HCT116 (cell line): Measurements from ENCODE around the gene NEDD4L. TPM values are rescaled to one million over a fixed set of nuclear protein-coding genes. Genes with fewer than 3 reads are reported as not detected.

Source experiments
- ATAC-seq: fragments of 200-7000 bp; cut with Tn5 transposase; 2 replicates; pipeline ENCODE4 v1.9.1; 2020; ENCODE audit warnings: mild to moderate bottlenecking, moderate library complexity
- BruUV-seq: library from RNA; stranded (reverse); fragments of 400-500 nt; replicated peaks from 2 replicates; lab custom pipeline; 2021; lab: Mats Ljungman, UMichigan
- CTCF ChIA-PET: fragments of 300-600 bp; sonication (Branson Sonifier 250); formaldehyde crosslinking; loops from one replicate; lab custom pipeline; 2021; ENCODE audit warnings: antibody characterized with exemption; lab: Charles Lee
- POLR2A ChIA-PET: fragments of 300-600, 350-600 bp; sonication (Branson Sonifier 250); formaldehyde crosslinking; loops from one replicate; lab custom pipeline; 2021; ENCODE audit warnings: antibody characterized with exemption; lab: Charles Lee
- RAD21 ChIA-PET, 2 experiments: fragments of 300-600 bp; sonication (Branson Sonifier 250); formaldehyde crosslinking; loops; one replicate each; lab custom pipeline; 2023; ENCODE audit warnings: low total read pairs in 2 of 2; ENCODE audit not compliant: uncharacterized antibody in 2 of 2, unreplicated experiment in 2 of 2, low non-redundant PET in 1 of 2; lab: Charles Lee
- DNase-seq: peaks from one replicate; pipeline ENCODE4 v3.0.0-alpha.2; 2010; ENCODE audit warnings: low read depth, low spot score
- H2AFZ ChIP-seq: fragments of 200-600 bp; shearing (Covaris generic), sonication (generic); 2 replicates; pipeline ENCODE4 v1.6.1; 2017; ENCODE audit warnings: low read depth, mixed run types, mixed read lengths, antibody characterized with exemption, low read length; ENCODE audit not compliant: poor library complexity, severe bottlenecking
- H3K27ac ChIP-seq: 2 replicates; pipeline ENCODE4 v1.5.1; 2012; ENCODE audit warnings: low read depth, low read length
- H3K27me3 ChIP-seq: fragments of 200-600 bp; sonication (generic); 2 replicates; pipeline ENCODE4 v1.6.1; 2016; ENCODE audit warnings: mixed run types, low read length, mixed read lengths; ENCODE audit not compliant: insufficient read depth
- H3K36me3 ChIP-seq, 2 experiments: fragments of 200-500 bp in 1 of 2; fragments of 200-600 bp in 1 of 2; sonication (Bioruptor generic) in 1 of 2; sonication (generic) in 1 of 2; 2 replicates each; pipeline versions ENCODE4 v1.5.1 to v1.6.1; 2014 to 2016; ENCODE audit warnings: low read length in 2 of 2, inconsistent platforms in 1 of 2, mixed read lengths in 1 of 2, mixed run types in 1 of 2; ENCODE audit not compliant: insufficient read depth in 2 of 2, control insufficient read depth in 1 of 2
- H3K4me1 ChIP-seq, 2 experiments: fragments of 200-600 bp in 1 of 2; sonication (generic) in 1 of 2; 2 replicates each; pipeline versions ENCODE4 v1.5.1 to v1.6.1; 2012 to 2017; ENCODE audit warnings: low read length in 2 of 2, inconsistent platforms in 1 of 2, mild to moderate bottlenecking in 1 of 2, mixed read lengths in 1 of 2, mixed run types in 1 of 2, moderate library complexity in 1 of 2; ENCODE audit not compliant: insufficient read depth in 2 of 2, control insufficient read depth in 1 of 2
- H3K4me2 ChIP-seq: fragments of 200-600 bp; sonication (generic); 2 replicates; pipeline ENCODE4 v1.6.1; 2017; ENCODE audit warnings: mixed run types, low read length, mixed read lengths
- H3K4me3 ChIP-seq, 2 experiments: fragments of 200-600 bp in 1 of 2; sonication (generic) in 1 of 2; replicated peaks in 1 of 2; 2 replicates each; pipeline ENCODE4 v1.5.1; 2011 to 2016; ENCODE audit warnings: low read length in 2 of 2, control low read depth in 1 of 2, low read depth in 1 of 2, mild to moderate bottlenecking in 1 of 2, mixed read lengths in 1 of 2, mixed run types in 1 of 2
- H3K79me2 ChIP-seq: fragments of 200-600 bp; sonication (generic); 2 replicates; pipeline ENCODE4 v1.6.1; 2017; ENCODE audit warnings: mild to moderate bottlenecking, mixed run types, low read length, moderate library complexity, mixed read lengths; ENCODE audit not compliant: insufficient read depth
- H3K9ac ChIP-seq: fragments of 200-600 bp; sonication (generic); 2 replicates; pipeline ENCODE4 v1.6.1; 2016; ENCODE audit warnings: low read length, mixed read lengths
- H3K9me2 ChIP-seq: fragments of 200-600 bp; sonication (generic), shearing (Covaris generic); 2 replicates; pipeline ENCODE4 v1.6.1; 2017; ENCODE audit warnings: mixed run types, mild to moderate bottlenecking, moderate library complexity; ENCODE audit not compliant: insufficient read depth
- H3K9me3 ChIP-seq, 2 experiments: fragments of 200-500 bp in 1 of 2; fragments of 200-600 bp in 1 of 2; sonication (Bioruptor generic) in 1 of 2; sonication (generic) in 1 of 2; 2 replicates each; pipeline ENCODE4 v1.6.1; 2014 to 2017; ENCODE audit warnings: low read length in 2 of 2, mixed read lengths in 2 of 2, inconsistent platforms in 1 of 2, low read depth in 1 of 2, mild to moderate bottlenecking in 1 of 2, mixed run types in 1 of 2, moderate library complexity in 1 of 2; ENCODE audit not compliant: control insufficient read depth in 1 of 2, insufficient read depth in 1 of 2
- H4K20me1 ChIP-seq: fragments of 200-600 bp; sonication (generic), shearing (Covaris generic); 2 replicates; pipeline ENCODE4 v1.6.1; 2017; ENCODE audit warnings: mixed run types, mild to moderate bottlenecking, moderate library complexity; ENCODE audit not compliant: insufficient read depth
- CBX3 ChIP-seq: IDR thresholded peaks from 2 replicates; pipeline ENCODE4 v1.6.1; 2012; ENCODE audit warnings: low read depth
- CEBPB ChIP-seq: IDR thresholded peaks from 2 replicates; pipeline ENCODE4 v1.6.1; 2012; ENCODE audit warnings: low read depth
- EGR1 ChIP-seq: IDR thresholded peaks from 2 replicates; pipeline ENCODE4 v1.6.1; 2012; ENCODE audit warnings: low read depth
- ELF1 ChIP-seq: IDR thresholded peaks from 2 replicates; pipeline ENCODE4 v1.6.1; 2012; ENCODE audit warnings: low read depth, borderline replicate concordance
- EZH2 ChIP-seq: fragments of 200-600 bp; sonication (generic); IDR thresholded peaks from 2 replicates; pipeline ENCODE4 v1.6.1; 2017; ENCODE audit warnings: antibody characterized with exemption, mixed run types
- EZH2phosphoT487 ChIP-seq: fragments of 200-600 bp; IDR thresholded peaks from 2 replicates; pipeline ENCODE4 v1.6.1; 2018; ENCODE audit warnings: antibody characterized with exemption, borderline replicate concordance
- FOSL1 ChIP-seq: IDR thresholded peaks from 2 replicates; pipeline ENCODE4 v1.6.1; 2012; ENCODE audit warnings: low read depth
- JUND ChIP-seq: IDR thresholded peaks from 2 replicates; pipeline ENCODE4 v1.6.1; 2012
- RAD21 ChIP-seq: IDR thresholded peaks from 2 replicates; pipeline ENCODE4 v1.6.1; 2012; ENCODE audit warnings: low read depth, mild to moderate bottlenecking
- SP1 ChIP-seq: IDR thresholded peaks from 2 replicates; pipeline ENCODE4 v1.6.1; 2012; ENCODE audit warnings: low read depth
- SRF ChIP-seq: IDR thresholded peaks from 2 replicates; pipeline ENCODE4 v1.6.1; 2012; ENCODE audit warnings: low read depth
- ZFX ChIP-seq: fragments of 450-650 bp; IDR thresholded peaks from 2 replicates; pipeline ENCODE4 v1.6.1; 2017
- ZNF274 ChIP-seq: fragments of 200-500 bp; sonication (Bioruptor generic); IDR thresholded peaks from 2 replicates; pipeline ENCODE4 v1.6.1; 2014; ENCODE audit warnings: mild to moderate bottlenecking, low read depth, low read length, inconsistent platforms
- intact Hi-C: fragments of 100-400 bp; cut with micrococcal nuclease; formaldehyde crosslinking; loops from 2 replicates; pipeline ENCODE4 v1.10.0; 2022
- total RNA-seq: library from RNA; stranded (reverse); gene quantifications from one replicate; pipeline ENCODE4 v1.2.1, GENCODE V29; 2021; ENCODE audit not compliant: unreplicated experiment
- TF ChIP-seq, protein P1 (sequence below): IDR thresholded peaks from 2 replicates; pipeline ENCODE4 v1.6.1; 2012

Gene NEDD4L
- total RNA-seq, 1 experiment from 2014 or later, result 41.5 TPM

DNA sequence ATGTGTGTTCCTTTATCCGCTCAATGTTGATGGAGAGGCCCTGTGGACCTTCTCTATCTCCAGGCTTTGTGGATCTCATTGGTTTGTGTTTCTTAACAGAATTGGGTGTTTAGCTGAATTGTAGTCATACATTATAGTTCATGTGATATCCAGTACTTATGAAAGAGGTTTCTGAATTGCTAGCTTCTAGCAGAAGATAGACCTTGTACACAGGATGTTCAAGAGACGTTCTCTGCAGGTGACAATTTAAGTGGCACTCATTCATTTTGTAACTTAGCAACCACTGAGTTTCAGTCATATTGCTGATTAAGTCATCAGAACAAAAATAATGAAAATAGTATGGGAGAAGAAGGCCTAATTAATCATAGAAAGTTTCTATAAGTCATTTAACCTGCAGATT lies 305.6 kb downstream of the NEDD4L start:
- Histone ChIP-seq H2AFZ (no peak overlapping the region), H3K36me3 (peaks cover 4 to 8% of the 10 kb centered on the region in 2 experiments; a peak in 3 of 4 replicates), H3K27ac (no peak overlapping the region), H3K9me3 (no peaks in the 10 kb centered on the region), H3K4me1 (no peaks in the 10 kb centered on the region), H3K9ac (no peak overlapping the region), H3K27me3 (no peaks in the 10 kb centered on the region), H3K4me2 (no peak overlapping the region), H4K20me1 (no peaks in the 10 kb centered on the region), H3K9me2 (no peaks in the 10 kb centered on the region), H3K4me3 (no peak overlapping the region), H3K79me2 (no peaks in the 10 kb centered on the region)
- no peak for TF ChIP-seq JUND
- TF ChIP-seq CBX3, result no peak
- no peak for TF ChIP-seq FOSL1
- no peak for TF ChIP-seq EZH2
- no peak for TF ChIP-seq EZH2phosphoT487
- no peak for TF ChIP-seq ELF1
- RAD21 ChIA-PET, result no interaction called here
- no peak for DNase-seq
- POLR2A ChIA-PET, result no interaction called here
- intact Hi-C loops, result no loop called here
- CTCF ChIA-PET, result no interaction called here
- ATAC-seq, result no peak
- no TSS peak for BruUV-seq

DNA sequence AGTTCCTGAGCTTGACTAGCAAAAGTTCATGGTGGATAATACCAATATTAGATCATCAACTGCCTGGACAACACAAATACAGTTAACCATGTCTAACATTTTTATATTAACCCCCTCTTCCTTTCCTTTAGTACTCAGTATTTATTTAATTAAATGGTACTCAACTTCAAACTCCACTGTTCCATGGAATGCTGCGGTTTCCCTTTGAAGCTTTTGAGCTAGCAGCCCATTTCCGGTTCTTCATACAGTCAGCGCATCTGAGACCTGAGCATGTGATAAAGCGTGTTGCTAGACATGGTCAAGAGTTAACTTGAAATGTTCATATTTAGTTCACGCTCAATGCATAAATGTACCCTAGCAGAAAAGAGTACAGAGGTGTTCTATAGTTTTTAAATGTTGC lies 306.5 kb downstream of the NEDD4L start:
- H3K9me3 ChIP-seq, result no peaks in the 10 kb centered on the region
- BruUV-seq, result no TSS peak
- intact Hi-C loops, result no loop called here
- H3K4me3 ChIP-seq, result no peak overlapping the region
- no peak for DNase-seq
- ATAC-seq, result no peak
- H3K27ac ChIP-seq, result no peak overlapping the region
- H3K36me3 ChIP-seq, result peaks cover 4 to 8% of the 10 kb centered on the region in 2 experiments; a peak in 3 of 4 replicates
- no peak for TF ChIP-seq FOSL1
- TF ChIP-seq, protein P1, sequence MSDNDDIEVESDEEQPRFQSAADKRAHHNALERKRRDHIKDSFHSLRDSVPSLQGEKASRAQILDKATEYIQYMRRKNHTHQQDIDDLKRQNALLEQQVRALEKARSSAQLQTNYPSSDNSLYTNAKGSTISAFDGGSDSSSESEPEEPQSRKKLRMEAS, result no peak
- no peak for TF ChIP-seq CEBPB
- no peak for TF ChIP-seq JUND
- no peak for TF ChIP-seq EGR1
- no peak for TF ChIP-seq EZH2phosphoT487
- no peak for TF ChIP-seq RAD21
- TF ChIP-seq ZFX, result no peak
- no peak for TF ChIP-seq SP1
- no peak for TF ChIP-seq ELF1
- TF ChIP-seq ZNF274, result no peak
- TF ChIP-seq SRF, result no peak
- H3K79me2 ChIP-seq, result no peaks in the 10 kb centered on the region
- H4K20me1 ChIP-seq, result no peaks in the 10 kb centered on the region
- H3K4me1 ChIP-seq, result no peaks in the 10 kb centered on the region
- ChIA-PET CTCF (no interaction called here), RAD21 (no interaction called here), POLR2A (no interaction called here)
- H3K4me2 ChIP-seq, result no peak overlapping the region
- no peaks in the 10 kb centered on the region for H3K9me2 ChIP-seq
- H3K27me3 ChIP-seq, result no peaks in the 10 kb centered on the region
- no peak overlapping the region for H3K9ac ChIP-seq
- no peak overlapping the region for H2AFZ ChIP-seq
